HG02970 (cell line): ENCODE results near the gene ENOSF1.
"Not testable (repeated sequence)": the region's sequence is repeated elsewhere in the genome, so short reads cannot be mapped to it uniquely, and the experiment has no call there.

ENCODE experiments used
- ATAC-seq: cut with Tn5 transposase; IDR thresholded peaks from one replicate; pipeline ENCODE4 v1.9.1; 2021; ENCODE audit warnings: mild to moderate bottlenecking, moderate library complexity, moderate number of reproducible peaks; ENCODE audit not compliant: unreplicated experiment, low FRiP score

The ENOSF1 gene

GRCh38 chr18:708096-708495 lies 4.3 kb downstream of the ENOSF1 start:
- ATAC-seq, result no peak

DNA sequence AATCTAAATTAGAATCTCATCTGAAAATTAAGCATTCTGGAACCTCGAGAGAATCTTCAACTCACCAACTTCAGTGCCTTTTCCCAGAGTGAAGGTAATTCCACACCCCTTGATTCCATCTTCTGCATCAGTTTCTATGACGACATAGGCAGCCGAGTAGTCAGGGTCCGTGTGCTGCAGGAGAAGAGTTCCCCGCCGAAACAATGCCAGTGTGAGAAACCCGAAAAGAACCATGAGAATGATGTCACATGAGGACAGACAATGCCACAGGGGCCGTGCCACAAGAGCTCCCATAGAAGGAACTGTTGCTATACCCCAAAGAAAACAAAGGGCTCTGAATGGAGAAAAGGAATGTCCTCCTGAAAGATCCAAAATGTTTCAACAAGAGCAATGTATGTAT lies 6.0 kb downstream of the ENOSF1 start:
- no peak for ATAC-seq

GRCh38 chr18:703213-703967 lies 9.0 kb downstream of the ENOSF1 start:
- ATAC-seq, result no peak

GRCh38 chr18:697800-698199 lies 14.6 kb downstream of the ENOSF1 start:
- ATAC-seq, result no peak

GRCh38 chr18:697012-697411 lies 15.4 kb downstream of the ENOSF1 start:
- ATAC-seq, result no peak

GRCh38 chr18:693466-694187 lies 18.8 kb downstream of the ENOSF1 start:
- ATAC-seq, result no peak

- ATAC-seq, result no peak
These were observed 19.6 kb downstream of the ENOSF1 start for GRCh38 chr18:692824-693223.

- no peak for ATAC-seq
These were observed 24.1 kb downstream of the ENOSF1 start for GRCh38 chr18:688323-688722.

DNA sequence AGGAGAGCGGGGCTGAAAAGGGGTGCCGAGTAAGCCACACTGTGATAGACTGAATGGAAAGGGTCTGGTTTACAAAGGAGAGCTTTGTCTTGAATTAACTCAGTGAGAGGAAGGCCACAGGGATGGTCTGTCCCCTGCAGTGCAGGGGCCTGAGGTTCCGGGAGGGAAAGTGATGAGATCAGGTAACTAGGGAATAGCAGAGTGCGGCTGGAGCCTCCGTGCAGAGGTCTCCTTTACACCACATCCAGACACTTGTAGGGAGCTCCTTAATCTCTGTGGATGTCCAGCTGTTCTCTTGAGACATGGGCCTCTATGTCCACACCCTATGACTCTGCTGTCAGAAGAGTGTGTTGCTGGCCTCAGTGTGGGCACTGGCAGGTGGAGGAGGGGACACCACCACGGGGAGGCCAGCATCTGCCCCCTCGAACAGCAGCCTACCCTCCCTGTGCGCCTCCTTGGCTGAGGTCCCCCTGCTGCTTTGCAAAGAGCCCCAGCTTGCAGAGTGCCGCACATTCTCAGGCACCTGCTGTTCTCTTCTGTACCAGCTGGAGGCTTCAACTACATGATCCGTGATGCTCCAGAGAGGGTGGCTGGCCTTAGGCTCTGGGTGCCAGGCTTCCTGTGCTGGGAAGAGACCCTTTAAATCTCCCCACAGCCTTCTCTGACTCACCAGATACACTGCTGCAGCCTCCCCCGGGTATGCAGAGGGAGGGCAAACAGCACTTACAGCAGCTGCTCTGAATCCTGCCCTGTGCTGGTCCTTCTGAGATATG lies 25.9 kb downstream of the ENOSF1 start:
- no peak for ATAC-seq

DNA sequence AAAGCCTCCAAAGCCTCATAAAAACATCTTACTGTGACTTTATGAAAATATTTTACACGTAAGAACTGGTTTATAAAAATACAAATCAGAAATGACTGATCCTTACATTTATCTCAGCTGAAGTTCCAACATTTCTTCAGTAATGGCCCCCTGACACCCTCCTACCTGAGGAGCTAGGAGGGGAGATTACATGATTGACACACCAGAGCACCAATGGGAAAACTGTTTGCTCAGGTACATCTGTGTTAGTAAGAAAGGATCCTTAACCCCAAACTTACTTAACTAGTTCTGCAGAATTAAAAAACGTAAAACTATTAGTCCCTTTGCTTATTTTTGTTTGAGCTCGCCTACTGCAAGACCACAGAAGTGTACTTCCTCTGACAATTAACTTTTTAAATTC lies 27.0 kb downstream of the ENOSF1 start:
- ATAC-seq, result no peak

DNA sequence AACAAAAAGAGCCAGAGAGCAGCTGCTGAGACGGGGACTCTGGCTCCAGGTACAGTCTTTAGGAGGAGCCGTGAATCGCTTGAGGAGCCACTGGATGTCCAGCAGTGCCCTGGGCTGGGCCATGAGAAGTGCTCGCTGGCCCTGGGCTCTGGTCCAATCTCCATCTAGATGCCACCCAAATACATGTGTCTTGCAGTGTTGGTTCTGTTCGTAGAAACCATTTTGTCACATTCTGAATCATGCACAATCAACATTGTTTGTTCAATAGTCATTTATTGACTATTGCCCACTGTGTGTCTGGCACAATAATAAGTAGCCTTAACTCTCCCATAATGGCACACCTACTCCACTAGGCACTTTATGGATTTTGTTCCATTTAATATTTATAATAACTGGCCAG lies 28.9 kb downstream of the ENOSF1 start:
- no peak for ATAC-seq

- ATAC-seq, result no peak
These were observed 29.6 kb downstream of the ENOSF1 start for GRCh38 chr18:682833-683232.

DNA sequence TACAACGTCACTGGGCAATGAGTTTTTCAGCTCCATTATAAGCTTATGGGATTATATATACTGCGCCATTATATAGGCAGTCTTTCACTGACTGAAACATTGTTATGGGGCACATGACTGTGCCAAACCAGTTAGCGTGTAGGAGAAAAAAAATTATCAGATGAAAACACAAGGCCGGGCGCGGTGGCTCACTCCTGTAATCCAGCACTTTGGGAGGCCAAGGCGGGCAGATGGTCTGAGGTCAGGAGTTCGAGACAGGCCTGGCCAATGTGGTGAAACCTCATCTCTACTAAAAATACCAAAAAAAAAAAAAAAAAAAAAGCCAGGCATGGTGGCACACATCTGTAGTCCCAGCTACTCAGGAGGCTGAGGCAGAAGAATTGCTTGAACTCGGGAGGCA lies 30.0 kb downstream of the ENOSF1 start:
- ATAC-seq, result not testable (repeated sequence)

DNA sequence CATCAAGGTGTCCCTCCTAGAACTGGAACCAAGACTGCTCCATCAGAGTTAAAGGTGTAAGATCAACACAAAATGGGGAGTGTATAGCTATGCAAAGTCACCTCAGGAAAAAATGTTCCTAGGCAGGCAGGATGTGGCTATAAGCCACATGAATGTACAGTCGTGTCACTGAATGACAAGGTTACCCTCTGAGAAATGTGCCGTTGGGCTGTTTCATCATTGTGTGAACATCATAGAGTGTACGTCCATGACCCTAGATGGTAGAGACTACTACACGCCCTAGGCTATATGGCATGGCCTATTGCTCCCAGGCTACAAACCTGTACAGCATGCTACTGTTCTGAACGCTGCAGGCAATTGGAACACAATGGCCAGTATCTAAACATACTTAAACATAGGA lies 30.4 kb downstream of the ENOSF1 start:
- no peak for ATAC-seq

DNA sequence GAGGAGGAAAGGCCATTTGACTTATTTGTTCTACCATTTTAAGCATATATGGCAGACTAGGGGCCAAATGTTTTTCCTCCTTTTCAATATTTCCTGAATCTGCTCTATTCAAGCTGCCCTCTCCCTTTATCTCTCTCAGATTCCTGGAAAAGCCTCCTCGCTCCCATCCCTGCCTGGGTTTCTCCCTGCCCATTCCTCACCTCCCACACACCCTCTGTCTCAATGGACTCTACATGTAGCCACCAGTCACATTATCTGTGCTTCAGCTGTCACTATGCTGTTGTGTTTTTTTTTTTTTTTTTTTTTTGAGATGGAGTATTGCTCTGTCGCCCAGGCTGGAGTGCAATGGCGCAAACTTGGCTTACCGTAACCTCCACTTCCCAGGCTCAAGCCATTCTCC lies 32.0 kb downstream of the ENOSF1 start:
- no peak for ATAC-seq

- no peak for ATAC-seq
These were observed 32.9 kb downstream of the ENOSF1 start for GRCh38 chr18:679516-679915.

DNA sequence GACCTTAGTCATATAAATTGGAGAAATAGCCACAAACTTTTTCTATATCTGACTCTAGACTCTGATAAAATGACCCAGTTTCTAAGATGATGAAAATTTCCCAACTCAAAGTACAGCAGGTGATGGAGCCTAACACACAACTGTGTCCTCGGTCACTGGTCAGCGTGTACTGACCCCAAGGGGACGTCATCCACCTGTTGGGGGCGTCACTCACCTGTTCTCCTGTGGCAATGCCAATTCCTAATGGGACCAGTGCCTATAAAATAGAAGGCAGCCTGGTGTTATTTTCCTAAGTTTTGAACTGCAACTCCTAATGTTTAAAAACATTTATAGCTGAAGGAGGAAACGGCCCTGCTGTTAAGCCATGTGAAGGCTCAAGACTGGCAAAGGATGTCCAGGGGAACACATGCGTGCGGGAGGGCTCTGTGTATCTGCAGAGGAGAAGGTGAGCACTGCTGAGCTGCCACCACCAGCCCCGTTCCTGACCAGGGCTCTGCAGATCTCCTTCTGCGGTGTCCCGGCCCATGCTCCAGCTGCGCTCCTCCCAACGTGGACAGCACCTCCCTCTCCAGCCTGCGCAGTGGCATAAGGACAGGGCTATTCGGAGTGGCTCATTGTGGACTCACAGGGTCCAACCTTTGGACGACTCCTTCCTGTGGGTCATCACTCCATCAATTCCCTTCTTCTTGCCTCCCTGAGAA lies 33.8 kb downstream of the ENOSF1 start:
- no peak for ATAC-seq

- ATAC-seq, result no peak
These were observed 34.5 kb downstream of the ENOSF1 start for GRCh38 chr18:677951-678381.

- no peak for ATAC-seq
These were observed 35.3 kb downstream of the ENOSF1 start for GRCh38 chr18:677145-677544.

DNA sequence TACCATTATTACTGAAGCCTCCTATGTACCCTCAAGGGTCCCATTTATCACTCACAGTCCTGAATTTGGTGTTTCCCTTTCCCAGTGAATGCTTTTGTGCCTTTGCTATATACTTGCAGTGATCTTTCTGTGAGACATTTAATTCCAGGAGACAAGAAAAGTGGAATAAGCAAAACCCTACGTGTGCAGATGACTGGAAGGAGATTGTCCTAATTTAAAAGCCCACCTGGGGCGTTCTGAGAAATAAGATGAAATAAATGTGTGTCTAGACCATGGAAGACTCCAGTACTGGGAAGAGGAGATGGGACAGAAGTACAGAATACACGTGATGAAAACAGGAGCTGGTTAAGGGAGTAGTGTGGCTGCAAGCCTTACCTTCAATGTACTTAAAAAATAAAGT lies 35.7 kb downstream of the ENOSF1 start:
- no peak for ATAC-seq

GRCh38 chr18:676069-676468 lies 36.4 kb downstream of the ENOSF1 start:
- no peak for ATAC-seq
